Measurements from ENCODE around the gene BOC. TPM values are rescaled to one million over a fixed set of nuclear protein-coding genes. Genes with fewer than 3 reads are reported as not detected.

Gene BOC
- total RNA-seq, 1 donor from 2014 or later, result 95.9 TPM

GRCh38 chr3:113269661-113270060 is 58.3 kb downstream of the BOC start:
- no peak for DNase-seq

- no peak for DNase-seq
These were observed 58.7 kb downstream of the BOC start for GRCh38 chr3:113270068-113270467.

- no peak for DNase-seq
These were observed 59.4 kb downstream of the BOC start for GRCh38 chr3:113270786-113271185.

- DNase-seq, result no peak
These were observed 59.8 kb downstream of the BOC start for GRCh38 chr3:113271189-113271588.

GRCh38 chr3:113271594-113272384 is 60.4 kb downstream of the BOC start:
- DNase-seq, result peak; percentile 70

- no peak for DNase-seq
These were observed 61.0 kb downstream of the BOC start for GRCh38 chr3:113272385-113272779.

- no peak for DNase-seq
These were observed 61.7 kb downstream of the BOC start for GRCh38 chr3:113273011-113273410.

- DNase-seq, result no peak
These were observed 62.4 kb downstream of the BOC start for GRCh38 chr3:113273604-113274378.

GRCh38 chr3:113274425-113275257 is 63.3 kb downstream of the BOC start:
- no peak for DNase-seq

GRCh38 chr3:113275258-113275556 is 63.9 kb downstream of the BOC start:
- DNase-seq, result no peak

- DNase-seq, result no peak
These were observed 64.2 kb downstream of the BOC start for GRCh38 chr3:113275583-113275928.

- DNase-seq, result peak; percentile 84
These were observed 64.8 kb downstream of the BOC start for GRCh38 chr3:113275929-113276750.

GRCh38 chr3:113276751-113277080 is 65.4 kb downstream of the BOC start:
- no peak for DNase-seq

GRCh38 chr3:113277414-113277813 is 66.1 kb downstream of the BOC start:
- DNase-seq, result no peak

GRCh38 chr3:113277941-113278598 is 66.7 kb downstream of the BOC start:
- no peak for DNase-seq

GRCh38 chr3:113278599-113278955 is 67.2 kb downstream of the BOC start:
- no peak for DNase-seq

GRCh38 chr3:113279686-113280085 is 68.3 kb downstream of the BOC start:
- no peak for DNase-seq

- DNase-seq, result no peak
These were observed 71.9 kb downstream of the BOC start for GRCh38 chr3:113283306-113283705.

- no peak for DNase-seq
These were observed 73.2 kb downstream of the BOC start for GRCh38 chr3:113284453-113285050.

GRCh38 chr3:113285226-113285625 is 73.9 kb downstream of the BOC start:
- no peak for DNase-seq

GRCh38 chr3:113285741-113286140 is 74.4 kb downstream of the BOC start:
- no peak for DNase-seq

Data from tongue (tissue), 2 donors.